Raji (cell line): Measurements from ENCODE around the gene CENPT.

Experiments used
- POLR2A ChIP-seq: IDR thresholded peaks from 2 replicates; pipeline ENCODE4 v1.6.1; 2011; ENCODE audit warnings: low read depth, low read length, control low read depth; ENCODE audit not compliant: insufficient read depth

The CENPT gene

GRCh38 chr16:67807148-67807682 is 40.3 kb downstream of the CENPT start:
- no peak for TF ChIP-seq POLR2A

GRCh38 chr16:67806428-67807147 is 40.9 kb downstream of the CENPT start, which contains the start of the genes RANBP10 and TSNAXIP1:
Gene RANBP10, minus strand, starts transcription at chr16:67806560. Its CDS starts 24 bp downstream, at chr16:67806536.
Gene TSNAXIP1, plus strand, starts transcription at chr16:67806889. Its CDS starts 261 bp downstream, at chr16:67807150.
- peak; percentile 80 for TF ChIP-seq POLR2A

GRCh38 chr16:67805718-67806427 is 41.6 kb downstream of the CENPT start:
- no peak for TF ChIP-seq POLR2A

- TF ChIP-seq POLR2A = 0 out of 2 replicates have a peak, but pooled peaks have one; percentile 16
Measured at GRCh38 chr16:67804853-67805542, 42.5 kb downstream of the CENPT start.

- TF ChIP-seq POLR2A = no peak
Measured at GRCh38 chr16:67803894-67804293, 43.6 kb downstream of the CENPT start.

- no peak for TF ChIP-seq POLR2A
Measured at GRCh38 chr16:67801883-67802282, 45.6 kb downstream of the CENPT start.

- no peak for TF ChIP-seq POLR2A
Measured at GRCh38 chr16:67801241-67801640, 46.3 kb downstream of the CENPT start.

- no peak for TF ChIP-seq POLR2A
Measured at GRCh38 chr16:67800338-67800926, 47.1 kb downstream of the CENPT start.

- no peak for TF ChIP-seq POLR2A
Measured at GRCh38 chr16:67796099-67796718, 51.3 kb downstream of the CENPT start.

GRCh38 chr16:67790071-67790470 is 57.4 kb downstream of the CENPT start:
- TF ChIP-seq POLR2A = no peak

GRCh38 chr16:67786491-67786890 is 61.0 kb downstream of the CENPT start:
- no peak for TF ChIP-seq POLR2A

- no peak for TF ChIP-seq POLR2A
Measured at GRCh38 chr16:67783353-67783725, 64.2 kb downstream of the CENPT start.

GRCh38 chr16:67782567-67783352 is 64.7 kb downstream of the CENPT start:
- TF ChIP-seq POLR2A = no peak

- TF ChIP-seq POLR2A = no peak
Measured at GRCh38 chr16:67781565-67781921, 66.0 kb downstream of the CENPT start.
